Stimulated activated CD8-positive, alpha-beta memory T cell treated with anti-CD3 and anti-CD28 coated beads, Interleukin-7, amount 100 ng/mL, for 1 hour (primary cell): ENCODE data around the gene KMT5B.
"Not testable (repeated sequence)": the region's sequence is repeated elsewhere in the genome, so short reads cannot be mapped to it uniquely, and the experiment has no call there.

ENCODE experiments used
- DNase-seq, 2 donors: peaks; one replicate each; pipeline ENCODE4 v3.0.0-alpha.2; 2020; ENCODE audit warnings: low read depth in 2 of 2

KMT5B gene

DNA sequence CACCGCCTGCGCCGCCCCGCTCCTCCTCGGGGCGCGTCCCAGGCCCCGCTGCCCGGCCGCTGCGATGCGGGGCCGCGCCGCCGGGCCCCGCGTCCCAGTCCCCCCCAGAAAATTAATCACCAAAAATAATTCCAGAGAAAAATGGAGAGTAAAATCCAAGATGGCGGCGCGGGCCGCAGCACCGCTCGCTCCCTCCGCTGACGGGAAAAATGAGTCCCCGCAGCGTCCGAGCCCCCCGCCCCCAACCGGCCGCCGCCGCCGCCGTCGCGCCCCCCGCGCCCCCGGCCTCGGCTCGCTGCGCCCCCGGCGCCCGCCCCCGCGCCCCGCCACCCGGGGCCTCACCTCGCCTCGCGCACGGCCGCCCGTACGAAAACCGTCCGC is at the start of gene KMT5B:
TSS of gene KMT5B (minus strand) at position 162 of the 381 bp plus-strand sequence. CDS start 23,220 bp downstream, outside the sequence.
- peak; percentile 27 to 42 for DNase-seq

DNA sequence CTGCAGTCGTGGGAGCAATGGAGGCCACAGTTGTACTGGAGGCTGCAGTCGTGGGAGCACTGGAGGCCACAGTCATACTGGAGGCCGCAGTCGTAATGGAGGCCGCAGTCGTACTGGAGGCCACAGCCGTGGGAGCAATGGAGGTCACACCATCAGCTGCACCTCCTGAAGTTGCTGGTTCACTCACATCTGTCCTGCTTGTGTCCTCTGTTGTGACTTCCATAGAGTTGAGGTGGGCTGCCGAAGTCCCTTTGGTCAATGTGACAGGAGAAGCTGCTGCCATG is 49.4 kb upstream of the KMT5B start:
- DNase-seq = no peak

DNA sequence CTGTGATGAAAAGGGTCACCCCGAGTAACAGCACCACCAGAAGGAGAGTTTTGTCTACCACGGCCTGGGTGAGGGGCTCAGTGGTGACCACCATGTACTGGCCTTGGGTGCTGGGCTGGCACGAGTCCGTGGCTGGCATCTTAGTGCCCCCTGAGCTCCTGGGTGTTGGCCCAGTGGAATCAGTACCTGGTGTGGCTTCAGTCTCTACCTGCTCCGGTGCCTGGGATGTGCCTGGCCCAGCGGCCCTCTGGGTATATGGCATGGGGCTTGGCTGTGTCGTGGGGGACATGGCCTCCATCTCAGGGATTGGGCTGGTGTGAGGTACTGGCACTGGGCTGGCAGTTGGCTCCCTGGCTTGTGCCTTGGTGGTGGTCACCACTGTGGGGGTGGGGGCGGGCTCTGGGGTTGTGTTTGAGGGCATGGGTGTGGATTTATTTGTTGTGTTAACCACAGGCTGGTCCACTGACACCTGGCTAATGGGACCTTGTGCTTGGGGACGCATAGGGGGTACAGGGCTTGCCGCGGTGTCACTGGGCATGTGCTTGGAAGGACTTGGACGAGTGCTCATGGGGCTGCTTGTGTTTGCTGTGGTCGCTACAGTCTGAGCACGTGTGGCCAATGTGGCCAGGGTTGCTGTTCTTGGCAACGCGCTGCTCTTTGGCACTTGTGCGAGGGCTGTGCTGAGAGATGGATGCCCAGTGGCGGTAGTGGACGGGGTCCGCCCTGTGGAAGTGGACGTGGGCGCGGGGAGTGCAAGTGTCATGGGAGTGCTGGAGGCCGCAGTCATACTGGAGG is 48.9 kb upstream of the KMT5B start:
- no peak for DNase-seq

DNA sequence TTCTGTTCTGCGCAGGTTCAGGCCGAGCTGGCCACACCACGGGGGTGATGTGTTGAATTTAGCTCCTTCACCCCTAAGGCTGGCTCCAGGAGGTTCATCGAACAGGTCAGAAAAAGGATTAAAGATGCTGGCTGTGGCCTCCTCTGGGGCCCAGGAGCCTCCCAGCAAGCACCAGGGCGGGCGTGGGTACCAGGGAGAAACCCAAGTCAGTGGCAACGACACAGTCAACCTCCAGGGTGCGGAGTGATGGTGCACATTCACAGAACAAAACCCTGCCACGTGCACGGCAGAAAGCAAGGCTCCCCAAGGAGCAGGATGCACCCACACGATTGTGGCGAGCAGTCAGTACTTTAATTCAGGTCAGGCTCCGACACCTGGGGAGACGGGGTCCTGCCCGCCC is 47.9 kb upstream of the KMT5B start:
- no peak for DNase-seq

DNA sequence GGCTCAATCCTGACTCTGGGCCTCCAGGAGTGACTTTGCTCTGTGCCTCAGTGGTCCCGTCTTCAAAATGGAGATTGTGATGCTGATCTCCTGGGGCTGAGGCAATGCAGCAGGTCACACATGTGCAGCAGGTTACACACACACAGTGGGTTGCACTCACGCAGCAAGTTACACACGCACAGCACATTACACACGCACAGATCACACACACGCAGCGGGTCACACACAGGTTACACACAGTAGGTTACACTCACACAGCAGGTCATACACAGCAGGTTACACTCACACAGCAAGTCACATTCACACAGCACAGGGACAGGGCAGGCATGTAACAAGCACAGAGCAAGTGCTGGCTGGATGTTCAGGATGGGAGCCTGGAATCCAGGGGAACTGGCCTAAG is 47.4 kb upstream of the KMT5B start:
- no peak for DNase-seq

DNA sequence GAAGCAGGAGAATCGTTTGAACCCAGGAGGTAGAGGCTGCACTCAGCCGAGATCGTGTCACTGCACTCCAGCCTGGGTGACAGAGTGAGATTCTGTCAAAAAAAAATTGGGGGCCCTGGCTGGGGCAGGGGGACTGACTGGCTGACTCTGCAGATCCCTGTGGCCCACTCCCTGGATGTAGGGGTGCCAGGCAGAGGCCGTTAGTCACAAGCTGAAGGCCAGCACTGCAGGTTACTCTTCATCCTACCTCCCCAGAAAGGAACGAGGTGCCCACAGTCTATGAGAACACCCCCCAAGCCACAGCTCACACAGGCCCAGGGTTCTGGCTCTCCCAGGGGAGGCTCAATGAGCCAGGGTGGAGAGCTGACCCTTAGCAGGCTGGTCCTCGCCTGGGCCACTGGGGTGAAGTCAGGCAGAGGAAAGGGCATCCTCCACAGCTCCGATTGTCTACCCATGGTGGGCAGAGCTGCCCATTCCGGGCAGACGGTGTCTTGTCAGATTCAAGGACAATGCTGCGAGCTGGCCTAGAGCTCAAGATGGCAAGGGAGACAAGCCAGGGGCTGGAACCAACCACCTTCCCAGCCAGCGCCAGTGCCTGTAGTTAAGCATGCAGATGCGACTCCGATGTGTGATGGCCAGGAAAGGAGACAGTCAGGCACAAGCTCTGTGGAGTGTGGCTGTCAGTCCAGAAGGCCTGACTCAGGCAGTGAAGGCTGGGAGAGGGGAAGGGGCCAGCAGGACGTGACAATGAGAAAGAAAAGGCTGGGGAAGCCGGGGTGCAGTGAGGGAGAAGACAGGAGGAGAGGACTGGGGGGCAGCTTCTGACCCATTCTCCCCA is 46.2 kb upstream of the KMT5B start:
- DNase-seq = no peak

DNA sequence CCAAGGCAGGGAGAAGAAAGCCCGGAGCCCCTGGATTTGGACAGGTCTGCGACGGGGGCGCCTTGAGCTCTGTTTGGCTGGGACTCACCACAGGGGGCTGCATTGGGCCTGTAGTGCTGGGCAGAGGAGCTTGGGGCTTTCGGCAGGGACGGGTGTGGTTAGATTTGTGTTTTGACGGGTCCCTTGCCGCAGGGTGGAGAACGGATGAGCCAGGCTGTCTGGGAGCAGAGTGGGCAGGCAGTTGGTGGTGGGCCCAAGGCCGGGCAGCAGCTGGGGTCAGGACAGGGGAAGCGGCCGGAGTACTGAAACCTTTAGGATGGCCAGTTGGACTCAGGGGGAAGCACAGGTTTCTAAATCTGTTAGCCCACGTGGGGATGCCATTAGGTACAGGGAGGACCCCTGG is 45.3 kb upstream of the KMT5B start:
- no peak for DNase-seq

DNA sequence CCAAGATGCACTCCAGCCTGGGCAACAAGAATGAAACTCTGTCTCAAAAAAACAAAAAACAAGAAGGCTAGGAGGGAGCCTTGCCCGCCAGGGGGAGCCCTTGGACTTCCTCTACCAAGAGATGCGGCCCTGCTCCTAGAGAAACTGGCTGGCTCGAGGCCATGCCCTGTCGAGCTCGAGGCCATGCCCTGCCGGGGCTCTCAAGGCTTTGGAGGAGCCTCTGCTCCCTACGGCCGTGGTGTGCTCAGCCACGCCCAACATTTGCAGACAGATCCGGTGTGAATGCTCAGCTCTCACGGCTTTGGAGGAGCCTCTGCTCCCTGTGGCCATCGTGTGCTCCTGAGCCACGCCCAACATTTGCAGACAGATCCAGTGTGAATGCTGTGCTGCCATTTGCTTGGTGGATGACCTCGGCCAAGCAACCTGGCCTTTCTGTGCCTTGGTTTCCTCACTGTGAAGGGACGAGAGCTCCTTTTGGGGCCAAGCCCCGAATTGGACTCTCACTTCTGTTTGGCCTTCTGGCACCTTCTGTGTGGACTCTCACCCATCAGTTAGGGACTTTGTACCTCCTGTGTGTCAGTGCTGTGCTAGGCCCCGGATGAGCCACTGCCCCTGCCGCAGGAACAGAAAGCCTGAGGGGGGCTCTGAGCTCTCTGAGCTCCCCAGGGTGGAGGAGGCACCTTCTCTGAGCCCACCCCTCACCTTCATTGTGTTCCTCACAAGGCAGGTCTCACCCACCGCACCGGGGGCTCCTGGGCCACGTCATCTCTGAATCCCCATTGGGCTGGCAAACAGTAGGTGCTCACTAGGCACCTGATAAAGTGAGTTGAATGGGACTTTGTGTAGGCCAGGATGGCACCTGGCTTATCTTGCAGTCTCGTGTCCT is 44.6 kb upstream of the KMT5B start:
- peak; percentile 85 to 94 for DNase-seq

DNA sequence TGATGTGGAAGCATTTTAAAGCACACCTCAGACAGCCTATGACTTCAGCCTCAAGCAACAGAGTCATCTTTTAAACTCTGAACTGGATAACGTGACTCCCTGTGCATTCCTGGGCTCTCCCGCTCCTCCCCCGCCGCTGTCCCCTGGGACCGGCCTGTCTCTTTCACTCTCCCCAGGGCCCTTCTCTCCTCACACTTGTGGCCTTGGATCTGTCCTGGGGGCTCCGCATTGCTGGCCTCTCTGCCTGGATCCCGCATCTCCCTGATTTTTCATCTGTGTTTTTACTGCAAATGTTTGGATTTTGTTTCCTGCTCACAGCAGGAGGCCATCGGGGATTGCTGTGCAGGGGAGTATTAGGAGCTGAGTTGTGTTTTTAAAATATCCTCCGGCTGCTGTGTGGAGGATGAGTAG is 43.2 kb upstream of the KMT5B start:
- DNase-seq = no peak

DNA sequence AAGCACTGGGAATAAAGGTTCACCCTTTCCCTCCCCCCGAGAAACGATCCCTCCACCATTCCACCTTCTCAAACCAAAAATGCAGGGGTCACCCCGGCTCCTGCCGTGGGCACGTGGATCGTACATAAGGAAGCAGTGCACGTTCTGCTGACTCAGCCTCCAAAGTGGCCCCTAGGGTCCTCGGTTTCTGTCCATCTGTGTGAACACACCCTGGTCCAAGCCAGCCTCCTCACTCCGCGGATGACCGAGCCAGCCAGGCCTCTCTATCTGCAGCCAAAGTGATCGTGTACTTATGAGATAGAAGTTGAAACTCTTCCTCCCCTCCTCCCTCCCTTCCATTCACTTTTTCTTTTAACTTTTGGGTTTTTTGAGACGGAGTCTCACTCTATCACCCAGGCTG is 42.4 kb upstream of the KMT5B start:
- no peak for DNase-seq

DNA sequence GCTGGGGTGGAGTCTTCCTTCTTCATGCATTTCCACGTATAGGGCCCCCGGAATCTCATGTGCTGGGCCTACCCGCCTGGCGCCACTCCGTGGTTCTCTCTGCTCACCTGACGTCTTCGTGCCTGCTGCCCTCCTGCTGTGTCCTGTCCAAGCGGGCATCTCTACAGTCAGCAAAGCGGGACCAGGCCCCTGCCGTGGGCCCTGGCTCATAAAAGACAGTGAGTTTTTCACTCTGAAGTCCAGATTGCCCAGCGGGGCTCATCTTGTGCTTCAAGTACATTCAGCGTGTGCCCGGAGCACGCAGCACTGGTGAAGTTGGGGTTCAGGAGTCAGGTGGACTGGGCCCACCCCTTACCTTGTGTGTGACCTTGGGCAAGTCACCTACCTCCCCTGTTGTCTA is 41.3 kb upstream of the KMT5B start:
- DNase-seq = no peak

DNA sequence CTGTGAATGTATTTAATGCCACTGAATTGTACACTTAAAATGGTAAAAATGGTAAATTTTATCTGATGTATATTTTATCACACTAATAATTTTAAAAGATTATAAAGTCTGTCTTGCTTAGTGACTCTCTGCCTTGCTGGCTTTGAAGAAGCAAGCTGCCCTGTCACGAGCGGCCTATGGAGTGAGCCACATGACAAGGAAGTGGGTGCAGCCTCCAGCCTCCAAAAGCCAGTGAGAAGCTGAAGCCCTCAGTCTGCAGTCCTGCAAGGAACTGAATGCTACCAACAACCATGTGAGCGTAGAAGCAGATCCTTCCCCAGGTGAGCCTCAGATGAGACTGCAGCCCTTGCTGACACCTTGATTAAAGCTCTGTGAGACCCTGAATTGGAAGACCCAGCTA is 38.7 kb upstream of the KMT5B start:
- no peak for DNase-seq

DNA sequence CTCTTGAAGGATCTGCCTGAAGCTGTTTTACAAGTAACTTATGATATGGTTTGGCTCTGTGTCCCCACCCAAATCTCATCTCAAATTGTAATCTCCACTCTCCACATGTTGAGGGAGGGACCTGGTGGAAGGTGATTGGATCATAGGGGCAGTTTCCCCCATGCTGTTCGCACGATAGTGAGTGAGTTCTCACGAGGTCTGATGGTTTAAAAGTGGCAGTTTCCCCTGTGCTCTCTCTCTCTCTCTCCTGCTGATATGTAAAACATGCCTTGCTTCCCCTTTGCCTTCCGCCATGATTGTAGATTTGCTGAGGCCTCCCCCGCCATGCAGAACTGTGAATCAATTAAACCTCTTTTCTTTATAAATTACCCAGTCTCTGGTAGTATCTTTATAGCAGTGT is 31.8 kb upstream of the KMT5B start:
- not testable (repeated sequence) for DNase-seq

DNA sequence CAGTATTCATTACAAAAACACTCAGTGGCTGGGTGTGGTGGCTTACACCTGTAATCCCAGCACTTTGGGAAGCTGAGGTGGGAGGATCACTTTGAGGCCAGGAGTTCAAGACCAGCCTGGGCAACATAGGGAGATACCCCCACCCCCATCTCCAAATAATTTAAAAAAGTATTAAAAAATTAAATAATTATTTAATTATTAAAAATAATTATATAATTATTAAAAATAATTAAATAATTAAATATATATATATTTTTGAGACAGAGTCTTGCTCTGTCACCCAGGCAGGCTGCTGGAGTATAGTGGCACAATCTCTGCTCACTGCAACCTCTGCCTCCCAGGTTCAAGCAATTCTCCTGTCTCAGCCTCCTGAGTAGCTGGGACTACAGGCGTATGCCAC is 30.8 kb upstream of the KMT5B start:
- DNase-seq = not testable (repeated sequence)

DNA sequence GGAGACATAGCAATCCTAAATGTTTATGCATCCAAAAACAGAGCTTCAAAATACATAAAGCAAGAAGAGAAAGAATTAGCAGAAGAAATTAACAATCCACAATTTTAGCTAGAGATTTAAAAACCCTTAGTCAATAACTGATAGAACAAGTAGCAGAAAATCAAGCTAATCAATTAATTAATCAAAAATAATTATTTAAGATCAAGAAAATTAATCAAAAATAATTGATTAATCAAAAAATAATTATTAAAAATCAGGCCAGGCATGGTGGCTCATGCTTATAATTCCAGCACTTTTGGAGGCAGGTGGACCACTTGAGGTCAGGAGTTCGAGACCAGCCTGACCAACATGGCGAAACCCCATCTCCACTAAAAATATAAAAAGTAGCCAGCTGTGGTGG is 29.5 kb upstream of the KMT5B start:
- DNase-seq = no peak

DNA sequence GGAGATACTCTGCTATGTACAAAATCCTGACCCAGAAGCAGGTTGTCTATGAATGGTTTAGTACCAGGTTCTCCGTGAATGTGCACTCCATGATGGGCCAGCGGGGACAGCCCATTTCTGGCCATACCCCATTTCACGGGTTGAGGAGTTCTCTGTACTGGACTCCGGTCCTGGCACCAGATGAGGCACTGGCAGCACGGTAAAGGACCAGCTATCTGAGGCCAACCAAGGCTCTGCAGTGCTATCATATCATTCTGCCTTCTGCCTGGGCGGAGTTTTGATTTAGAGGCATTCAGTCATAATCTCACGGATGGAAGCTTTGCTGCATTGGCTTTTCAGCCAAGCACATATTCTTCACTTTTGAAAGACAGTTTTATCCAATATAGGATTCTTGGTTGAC is 18.5 kb upstream of the KMT5B start:
- DNase-seq = no peak

DNA sequence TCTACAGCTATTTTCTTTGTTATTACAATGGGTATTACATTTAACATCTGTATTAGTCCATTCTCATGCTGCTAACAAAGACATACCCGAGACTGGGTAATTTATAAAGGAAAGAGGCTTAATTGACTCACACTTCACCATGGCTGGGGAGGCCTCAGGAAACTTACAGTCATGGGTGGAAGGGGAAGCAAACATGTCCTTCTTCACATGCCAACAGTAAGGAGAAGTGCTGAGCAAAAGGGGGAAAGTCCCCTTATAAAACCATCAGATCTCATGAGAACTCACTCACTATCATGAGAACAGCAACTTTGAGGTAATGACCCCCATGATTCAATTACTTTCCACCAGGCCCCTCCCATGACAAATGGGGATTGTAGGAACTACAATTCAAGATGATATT is 16.5 kb upstream of the KMT5B start:
- DNase-seq = no peak

DNA sequence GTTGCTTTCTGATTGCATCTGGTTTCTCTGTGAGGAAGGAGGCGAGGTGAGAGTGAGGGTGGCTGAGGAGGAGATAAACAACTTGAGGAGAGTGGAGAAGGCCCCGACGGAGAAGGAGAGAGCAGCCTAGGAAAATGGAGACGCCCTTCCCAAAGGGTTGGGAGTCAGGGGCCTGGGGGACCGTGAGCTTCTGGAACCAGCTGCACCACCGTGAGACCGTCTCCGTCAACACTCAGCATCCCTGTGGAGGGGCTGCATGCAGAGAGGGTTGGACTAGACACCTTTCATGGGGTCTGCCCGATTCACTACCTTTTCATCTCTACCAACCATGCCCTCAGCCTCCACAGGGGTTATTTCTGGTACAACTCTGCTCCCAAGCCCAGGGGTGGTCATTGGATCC is 13.3 kb upstream of the KMT5B start:
- DNase-seq = no peak

DNA sequence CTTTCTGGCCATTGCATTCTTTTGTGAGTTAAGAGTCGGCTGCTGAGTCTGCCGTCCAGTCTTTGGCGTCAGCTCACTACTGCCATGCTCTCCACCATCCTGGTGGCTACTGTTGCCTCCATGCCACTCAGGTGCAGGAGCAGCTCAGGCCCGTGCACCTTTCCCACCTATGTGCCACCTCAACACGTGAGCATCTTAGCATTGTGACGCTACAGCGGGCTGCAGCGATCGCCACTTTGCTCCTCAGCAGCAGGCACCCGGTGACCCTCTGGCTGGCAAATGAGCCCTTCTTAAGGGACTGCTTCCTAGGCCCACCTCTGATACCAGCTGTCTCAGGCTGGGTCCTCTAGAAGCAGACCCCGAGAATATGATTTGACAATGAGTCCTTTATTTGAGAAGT is 11.5 kb upstream of the KMT5B start:
- DNase-seq = no peak

DNA sequence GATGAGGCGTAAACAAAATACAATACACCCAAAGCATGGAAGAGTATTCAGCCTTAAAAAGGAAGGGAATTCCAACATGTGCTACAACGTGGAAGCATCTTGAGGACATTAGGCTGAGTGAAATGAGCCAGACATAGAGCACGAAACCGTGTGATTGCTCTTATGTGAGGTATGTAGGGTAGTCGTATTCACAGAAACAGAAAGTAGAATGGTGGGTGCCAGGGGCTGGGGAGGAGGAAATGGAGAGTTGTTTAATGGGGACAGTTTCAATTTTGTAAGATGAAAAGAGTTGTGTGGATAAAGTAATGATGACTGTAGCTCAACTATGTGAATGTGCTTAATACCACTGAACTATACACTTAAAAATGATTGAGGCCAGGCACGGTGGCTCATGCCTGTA is 10.2 kb upstream of the KMT5B start:
- DNase-seq = no peak

DNA sequence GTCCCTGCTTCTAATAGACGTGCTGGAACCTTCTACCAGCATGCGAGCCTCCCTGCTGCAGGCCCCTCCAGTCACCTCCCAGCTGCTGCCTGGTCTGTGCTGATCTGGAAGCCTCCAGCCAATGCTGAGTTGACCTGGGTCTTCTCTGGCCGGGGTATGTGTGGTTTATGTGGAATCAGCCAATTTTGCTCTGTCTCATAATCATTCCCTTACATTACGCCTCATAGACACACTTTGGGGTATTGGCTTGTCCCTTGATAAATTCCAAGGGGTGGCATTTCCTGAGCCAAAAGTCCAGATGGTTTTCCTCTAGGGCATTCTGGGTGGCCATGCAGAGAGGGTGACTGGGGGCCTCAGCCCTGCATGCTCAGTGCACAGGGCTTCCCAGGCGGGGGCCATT is 8.3 kb upstream of the KMT5B start:
- DNase-seq = no peak

DNA sequence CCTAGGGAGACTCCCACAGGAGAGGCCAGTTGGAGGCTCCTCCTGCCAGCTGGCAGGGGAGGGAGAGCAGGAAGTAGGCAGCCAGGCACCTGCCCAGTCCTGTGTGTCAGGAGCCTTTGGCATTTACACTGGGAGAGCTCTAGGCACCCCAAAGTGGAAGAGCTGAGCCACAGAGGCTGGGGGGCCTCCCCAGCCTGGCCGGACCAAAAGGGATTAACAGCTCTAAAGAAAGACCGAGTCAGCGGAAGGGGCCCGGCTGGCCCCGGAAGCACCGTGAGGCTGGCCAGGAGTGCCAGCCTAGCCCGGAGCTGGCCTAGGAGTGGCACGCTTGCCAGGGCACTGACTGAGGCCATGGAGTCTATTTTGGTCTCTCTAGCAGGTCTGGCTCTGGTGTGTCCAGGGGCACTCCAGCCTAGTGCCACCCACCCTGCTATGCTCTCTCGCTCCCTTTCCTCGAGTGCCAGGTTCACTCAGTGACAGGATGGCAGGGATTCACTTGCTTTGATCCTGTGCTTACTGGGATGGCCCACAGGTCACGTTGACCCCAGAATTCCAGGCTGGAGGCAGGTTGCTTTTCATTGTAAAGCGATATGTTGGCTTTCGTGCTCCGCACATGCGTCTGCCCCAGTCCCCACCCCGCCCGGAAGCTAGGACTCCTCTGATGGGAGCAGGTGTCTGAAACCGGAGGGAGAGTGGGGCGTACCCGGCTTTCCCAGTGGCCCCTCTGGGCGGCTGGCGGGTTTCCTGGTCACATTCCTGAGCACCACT is 3.3 kb upstream of the KMT5B start:
- DNase-seq = no peak
